ENCODE data around the gene IFNA17.
"Not testable (repeated sequence)": the region's sequence is repeated elsewhere in the genome, so short reads cannot be mapped to it uniquely, and the experiment has no call there.

IFNA17 gene

DNA sequence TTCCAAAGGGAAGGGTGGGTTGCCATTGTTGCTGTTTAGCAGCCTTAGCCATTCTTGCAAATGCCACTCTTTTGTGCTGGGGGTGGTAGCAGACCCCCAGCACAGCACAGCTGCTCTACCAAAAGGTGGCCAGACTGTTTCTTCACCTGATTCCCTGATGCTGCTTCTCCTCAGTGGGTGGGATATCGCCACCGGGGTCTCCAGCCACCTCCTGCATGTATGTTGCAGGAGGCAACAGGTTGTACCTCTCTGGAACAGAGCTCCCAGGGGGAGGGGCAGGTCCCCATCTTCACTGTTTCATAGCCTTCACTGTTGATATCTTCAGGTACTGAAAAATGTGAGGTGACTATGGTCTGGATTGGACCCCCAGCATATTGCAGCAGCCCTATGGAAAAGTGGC is 17.2 kb downstream of the IFNA17 start:
- DNase-seq (ENCODE audit: low read depth), result not testable (repeated sequence)

DNA sequence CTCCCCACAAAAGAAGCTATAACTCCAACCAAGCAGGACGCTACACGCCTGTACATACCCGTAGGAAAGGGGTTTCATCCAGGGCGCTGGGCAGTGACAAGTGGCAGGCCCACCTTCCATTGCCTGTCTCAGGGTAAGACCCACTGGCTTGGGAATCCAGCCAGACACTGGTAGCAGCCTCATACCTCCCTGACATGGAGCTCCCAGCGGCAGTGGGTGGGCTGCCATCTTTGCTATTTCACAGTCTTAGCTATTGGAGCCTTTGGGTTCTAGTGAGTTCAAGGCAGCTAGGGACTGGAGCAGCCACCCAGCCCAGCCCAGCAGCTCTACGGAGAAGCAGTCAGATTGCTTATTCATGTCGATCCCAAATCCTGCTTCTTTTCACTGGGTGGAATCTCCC is 17.7 kb downstream of the IFNA17 start:
- DNase-seq (ENCODE audit: low read depth), result no peak

GRCh38 chr9:21207043-21207442 is 21.0 kb downstream of the IFNA17 start, which contains the start of gene IFNA10:
Gene IFNA10 (minus strand): TSS chr9:21207143. CDS start chr9:21207097, 46 bp downstream.
- not testable (repeated sequence) for DNase-seq (ENCODE audit: low read depth)

GRCh38 chr9:21205204-21205603 is 22.8 kb downstream of the IFNA17 start:
- no peak for DNase-seq (ENCODE audit: low read depth)

GRCh38 chr9:21202105-21202504 is 25.9 kb downstream of the IFNA17 start, which contains the start of gene IFNA7:
Gene IFNA7 (minus strand): TSS chr9:21202205. CDS start chr9:21202165, 40 bp downstream.
- DNase-seq (ENCODE audit: low read depth), result not testable (repeated sequence)

GRCh38 chr9:21194867-21195776 is 32.9 kb downstream of the IFNA17 start:
- not testable (repeated sequence) for DNase-seq (ENCODE audit: low read depth)

DNA sequence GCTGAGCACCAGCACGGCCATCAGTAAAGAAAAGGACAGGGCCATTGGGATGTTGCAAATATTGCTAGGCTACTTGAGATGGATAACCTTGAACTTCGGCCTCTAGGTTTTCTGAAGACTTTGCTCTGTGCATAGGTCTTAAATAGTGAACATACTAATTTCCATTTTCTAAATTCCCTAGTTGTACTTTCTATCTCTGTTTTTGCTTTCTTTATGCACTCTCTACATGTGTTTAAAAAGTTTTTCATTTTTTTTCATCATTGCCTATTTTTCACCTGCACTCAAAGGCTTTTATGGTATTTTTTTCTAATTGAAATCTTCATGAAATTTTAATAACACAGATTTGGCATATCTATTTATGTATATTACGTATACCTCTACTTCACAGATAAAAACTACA is 40.5 kb downstream of the IFNA17 start, which contains the start of gene IFNA4:
Gene IFNA4 (minus strand): TSS at position 101 of the 400 bp plus-strand sequence. CDS start 56 bp downstream, at position 45.
- not testable (repeated sequence) for DNase-seq (ENCODE audit: low read depth)

GRCh38 chr9:21182810-21183736 is 44.9 kb downstream of the IFNA17 start:
- DNase-seq (ENCODE audit: low read depth), result not testable (repeated sequence)
